Kidney tubule cell (primary cell): ENCODE data around the gene C16orf82.

Source experiments
- DNase-seq: peaks from one replicate; pipeline ENCODE4 v3.0.0-alpha.2; 2018; ENCODE audit warnings: low spot score

The C16orf82 gene

DNA sequence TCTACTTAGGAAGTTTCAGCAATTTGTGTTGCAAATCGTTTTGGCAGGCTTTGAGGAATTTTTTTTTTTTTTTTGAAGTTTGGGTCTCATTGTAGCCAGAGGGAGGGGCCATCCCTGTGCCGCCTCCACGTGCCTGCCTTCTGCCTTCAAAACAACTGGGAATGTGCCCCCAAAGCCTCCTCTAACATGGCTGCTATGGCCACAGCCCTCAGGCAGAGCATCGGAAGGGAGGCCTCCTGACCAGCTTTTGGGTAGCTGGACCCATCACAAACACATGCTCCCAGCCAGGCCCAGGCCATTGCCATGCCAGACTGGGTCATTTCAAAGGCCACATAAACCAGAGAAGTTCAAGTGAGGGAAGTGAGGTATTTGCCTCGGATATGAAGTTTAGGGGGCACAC lies 21.5 kb downstream of the C16orf82 start:
- DNase-seq, result no peak

DNA sequence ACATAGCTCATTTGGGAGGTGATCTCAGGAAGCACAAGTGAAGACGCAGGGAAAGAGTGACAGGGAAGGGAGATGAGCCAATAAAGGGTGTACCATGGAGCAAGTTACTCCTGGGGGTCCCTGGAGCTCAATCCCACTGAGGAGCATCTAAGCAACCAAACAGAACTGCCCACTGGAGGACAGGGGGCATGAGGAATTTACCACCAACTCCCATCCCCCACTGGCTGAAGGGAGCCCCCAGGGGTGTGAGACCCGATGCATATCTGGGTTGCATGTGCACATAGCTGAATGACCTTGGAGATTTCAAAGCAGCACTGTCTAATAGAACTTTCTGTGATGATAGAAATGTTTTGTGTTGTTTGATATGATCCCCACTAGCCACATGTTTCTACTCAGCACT lies 29.6 kb downstream of the C16orf82 start:
- DNase-seq, result no peak

DNA sequence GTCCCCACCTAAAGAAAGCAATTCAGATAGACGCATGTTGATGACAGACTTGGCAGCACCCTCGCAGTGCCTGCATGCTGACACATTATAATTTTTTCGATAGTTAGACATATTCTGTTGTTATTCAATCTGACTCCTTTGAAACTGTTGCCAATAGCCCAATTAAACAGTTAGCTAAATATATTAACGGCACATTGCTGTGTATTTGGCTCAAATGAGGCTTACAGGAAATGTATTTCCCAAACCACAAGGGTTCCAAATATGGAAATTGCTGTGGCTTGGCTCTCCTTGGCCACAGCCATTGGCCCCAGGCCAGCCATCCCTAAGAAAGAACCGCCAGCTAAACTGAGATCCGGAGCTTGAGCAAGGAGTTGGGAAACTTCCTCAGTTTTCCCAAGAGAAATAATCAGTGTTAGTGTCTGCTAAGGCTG lies 31.1 kb downstream of the C16orf82 start:
- no peak for DNase-seq

DNA sequence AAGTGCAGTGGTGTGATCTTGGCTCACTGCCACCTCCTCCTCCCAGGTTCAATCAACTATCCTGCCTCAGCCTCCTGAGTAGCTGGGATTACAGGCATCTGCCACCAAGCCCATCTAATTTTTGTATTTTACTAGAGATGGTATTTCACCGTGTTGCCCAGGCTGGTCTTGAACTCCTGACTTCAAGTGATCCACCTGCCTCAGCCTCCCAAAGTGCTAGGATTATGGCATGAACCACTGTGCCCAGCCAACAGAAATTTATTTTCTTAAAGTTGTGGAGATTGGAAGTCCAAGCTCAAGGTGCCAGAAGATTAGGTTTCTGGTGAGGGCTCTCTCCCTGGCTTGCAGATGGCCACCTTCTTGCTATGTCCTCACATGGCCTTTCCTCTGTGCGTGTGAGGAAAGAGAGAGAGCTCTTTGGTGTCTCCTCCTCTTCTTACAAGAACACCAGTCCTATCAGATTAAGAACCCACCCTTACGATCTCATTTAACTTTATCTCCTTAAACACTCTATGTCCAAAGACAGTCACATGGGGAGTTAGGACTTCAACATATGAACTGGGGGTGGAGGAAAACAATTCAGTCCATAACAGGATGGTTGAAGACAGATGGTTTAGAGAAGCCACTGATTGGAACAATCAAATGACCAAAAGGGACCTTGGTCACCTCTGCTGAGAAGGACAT lies 31.8 kb downstream of the C16orf82 start:
- no peak for DNase-seq

DNA sequence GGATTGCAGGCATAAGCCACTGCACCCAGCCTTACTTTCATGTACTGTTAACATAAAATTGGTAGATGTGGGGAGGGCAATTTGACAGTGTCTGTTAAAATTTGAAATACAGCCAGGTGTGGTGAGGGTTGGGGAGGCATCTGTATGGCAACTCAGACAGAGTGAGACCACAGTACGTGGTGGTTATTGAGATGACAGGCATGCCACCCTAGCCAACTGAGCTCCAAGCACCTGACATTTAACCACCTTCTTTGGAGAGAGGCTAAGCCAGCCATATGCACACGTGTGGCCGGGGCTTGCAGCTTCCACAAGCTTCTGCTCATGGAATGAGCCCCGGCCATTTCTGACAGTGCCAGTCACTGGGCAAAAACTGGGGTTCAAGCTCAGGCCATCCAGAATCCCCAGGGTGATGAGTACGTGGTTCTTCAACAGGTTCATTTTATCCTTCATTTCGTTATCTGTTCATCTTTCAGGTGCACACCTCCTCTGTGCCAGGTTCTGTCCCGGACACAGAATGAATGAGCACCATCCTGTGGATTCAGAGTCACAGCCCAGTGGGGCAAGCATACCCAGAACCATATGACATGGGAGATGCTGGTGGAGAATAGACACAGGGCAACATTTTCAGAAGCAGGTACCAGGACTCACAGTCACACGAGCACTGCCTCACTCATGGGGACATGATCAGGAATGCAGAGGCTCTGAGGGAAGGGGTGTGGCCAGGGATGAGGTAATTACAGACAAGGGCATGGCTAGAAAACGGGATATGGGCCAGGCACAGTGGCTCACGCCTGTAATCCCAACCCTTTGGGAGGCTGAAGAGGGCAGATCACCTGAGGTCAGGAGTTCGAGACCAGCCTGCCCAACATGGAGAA lies 36.2 kb downstream of the C16orf82 start:
- DNase-seq, result no peak

DNA sequence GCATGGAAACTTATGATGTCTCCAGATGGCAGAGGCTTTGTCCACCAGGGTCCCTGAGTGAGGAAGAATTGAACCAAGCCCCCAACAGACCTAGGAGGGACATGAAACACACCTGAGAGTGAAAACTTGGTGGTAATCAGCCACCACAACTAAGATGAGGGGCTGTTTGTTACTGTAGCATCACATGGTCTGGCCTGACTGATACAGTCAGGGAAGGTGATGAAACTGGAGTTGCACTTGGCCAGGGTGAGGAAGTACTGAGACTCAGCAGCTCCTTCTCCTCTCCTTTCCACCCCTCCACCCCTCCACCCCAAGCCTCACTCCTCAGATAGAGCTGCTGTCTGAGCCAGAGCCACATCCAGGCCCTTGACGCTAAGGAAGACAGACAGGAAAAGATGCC lies 37.2 kb downstream of the C16orf82 start:
- no peak for DNase-seq

DNA sequence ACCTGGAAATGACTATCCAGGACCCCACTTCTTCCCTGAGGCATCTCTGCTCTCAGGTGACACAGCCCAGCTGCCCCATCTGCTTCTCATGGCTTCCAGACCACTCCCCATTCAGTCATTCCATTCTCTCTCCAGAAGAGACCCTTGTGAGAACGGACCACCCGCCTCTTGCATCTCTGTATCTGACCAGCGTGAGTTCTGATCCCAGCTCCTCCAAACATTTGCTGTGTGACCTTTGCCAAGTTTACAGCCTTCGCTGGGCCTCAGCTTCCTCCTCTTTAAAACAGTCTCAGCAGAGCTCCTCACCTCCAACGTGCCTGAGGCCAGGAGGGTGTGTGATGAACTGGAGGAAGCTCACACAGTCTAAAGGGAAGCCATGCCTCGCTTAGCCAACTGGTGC lies 39.6 kb downstream of the C16orf82 start:
- DNase-seq, result no peak

DNA sequence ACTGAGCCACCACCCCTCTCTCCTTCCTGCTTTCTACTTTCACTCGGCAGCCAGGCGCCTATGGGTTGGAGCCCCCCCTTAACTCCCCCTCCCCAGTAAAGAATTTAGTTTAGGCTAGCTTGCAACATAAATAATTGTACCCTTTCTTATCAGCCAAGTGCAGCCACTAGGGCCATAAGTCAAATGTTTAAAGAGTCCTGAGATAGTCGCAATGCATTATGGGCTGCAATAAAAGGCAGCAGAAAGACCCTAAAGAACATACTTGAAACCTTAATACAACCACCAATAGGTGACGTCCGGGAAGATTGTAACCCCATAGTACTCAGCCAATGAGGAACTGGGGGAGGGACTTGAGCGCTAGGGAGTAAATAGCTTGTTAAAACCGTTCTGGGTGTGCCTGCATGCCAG lies 40.5 kb downstream of the C16orf82 start:
- DNase-seq, result no peak

DNA sequence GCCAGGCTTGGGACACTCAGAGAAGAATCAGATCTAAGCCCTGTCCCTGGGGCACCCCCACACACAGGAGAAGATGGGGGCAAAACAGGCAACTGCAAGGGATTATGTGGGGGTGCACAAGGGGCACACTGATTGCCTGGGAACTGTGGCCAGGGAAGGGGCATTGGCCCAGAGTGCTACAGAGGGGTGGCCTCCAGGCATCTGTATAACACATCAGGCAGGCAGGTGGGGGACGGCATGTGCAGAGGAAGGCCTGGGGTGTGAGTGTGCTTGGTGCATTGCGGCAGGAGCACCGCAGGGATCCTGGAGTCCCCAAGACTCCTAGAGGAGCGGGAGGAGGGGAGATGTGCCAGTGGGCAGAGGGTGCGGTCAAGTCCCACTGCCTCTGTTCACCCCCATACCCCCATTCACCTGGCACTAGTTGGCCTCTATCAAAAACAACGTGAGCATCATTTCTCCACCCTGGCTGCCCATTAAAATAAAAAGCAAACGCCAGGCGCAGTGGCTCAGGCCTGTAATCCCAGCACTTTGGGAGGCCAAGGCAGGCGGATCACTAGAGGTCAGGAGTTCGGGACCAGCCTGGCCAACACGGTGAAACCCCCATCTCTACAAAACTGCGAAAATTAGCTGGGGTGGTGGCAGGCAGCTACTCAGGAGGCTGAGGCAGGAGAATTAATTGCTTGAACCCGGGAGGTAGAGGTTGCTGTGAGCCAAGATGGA lies 41.5 kb downstream of the C16orf82 start:
- no peak for DNase-seq

DNA sequence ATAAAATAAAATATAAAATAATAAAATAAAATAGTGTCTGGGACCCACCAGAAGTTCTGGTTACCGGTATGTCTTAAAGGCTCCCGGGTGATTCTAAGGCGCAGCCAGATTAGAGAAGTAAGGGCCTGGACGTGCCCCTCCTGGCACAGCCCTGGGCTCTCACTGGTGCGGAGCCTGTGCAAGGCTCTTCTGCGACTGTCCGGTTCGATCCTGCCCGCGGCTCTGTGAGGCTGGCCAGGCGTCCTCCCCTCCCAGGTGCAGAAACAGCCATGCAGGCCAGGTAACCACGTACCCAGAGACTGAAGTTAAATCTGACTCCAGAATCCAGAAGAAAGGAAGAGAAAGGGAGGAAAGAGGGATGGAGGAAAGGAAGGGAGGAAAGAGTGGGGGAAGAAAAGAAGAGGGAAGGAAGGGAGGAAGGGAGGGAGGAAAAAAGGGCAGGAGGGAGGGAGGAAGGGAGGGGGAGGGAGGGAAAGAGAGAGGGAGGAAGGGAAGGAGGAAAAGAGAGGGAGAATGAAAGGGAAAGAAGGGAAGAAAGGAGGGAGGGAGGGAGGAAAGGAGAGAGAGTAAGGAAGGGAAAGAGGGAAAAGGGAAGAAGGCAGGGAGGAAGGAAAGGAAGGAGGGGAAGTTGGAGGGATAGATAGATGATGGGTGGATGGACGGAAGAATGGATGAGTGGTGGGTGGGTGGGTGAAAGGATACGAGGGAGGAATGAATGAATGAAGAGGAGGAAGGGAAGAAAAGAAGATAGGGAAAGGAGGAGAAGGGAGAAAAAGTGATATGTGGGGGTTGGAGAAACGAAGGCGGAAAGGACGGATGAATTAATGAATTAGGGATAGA lies 42.3 kb downstream of the C16orf82 start:
- DNase-seq, result no peak

DNA sequence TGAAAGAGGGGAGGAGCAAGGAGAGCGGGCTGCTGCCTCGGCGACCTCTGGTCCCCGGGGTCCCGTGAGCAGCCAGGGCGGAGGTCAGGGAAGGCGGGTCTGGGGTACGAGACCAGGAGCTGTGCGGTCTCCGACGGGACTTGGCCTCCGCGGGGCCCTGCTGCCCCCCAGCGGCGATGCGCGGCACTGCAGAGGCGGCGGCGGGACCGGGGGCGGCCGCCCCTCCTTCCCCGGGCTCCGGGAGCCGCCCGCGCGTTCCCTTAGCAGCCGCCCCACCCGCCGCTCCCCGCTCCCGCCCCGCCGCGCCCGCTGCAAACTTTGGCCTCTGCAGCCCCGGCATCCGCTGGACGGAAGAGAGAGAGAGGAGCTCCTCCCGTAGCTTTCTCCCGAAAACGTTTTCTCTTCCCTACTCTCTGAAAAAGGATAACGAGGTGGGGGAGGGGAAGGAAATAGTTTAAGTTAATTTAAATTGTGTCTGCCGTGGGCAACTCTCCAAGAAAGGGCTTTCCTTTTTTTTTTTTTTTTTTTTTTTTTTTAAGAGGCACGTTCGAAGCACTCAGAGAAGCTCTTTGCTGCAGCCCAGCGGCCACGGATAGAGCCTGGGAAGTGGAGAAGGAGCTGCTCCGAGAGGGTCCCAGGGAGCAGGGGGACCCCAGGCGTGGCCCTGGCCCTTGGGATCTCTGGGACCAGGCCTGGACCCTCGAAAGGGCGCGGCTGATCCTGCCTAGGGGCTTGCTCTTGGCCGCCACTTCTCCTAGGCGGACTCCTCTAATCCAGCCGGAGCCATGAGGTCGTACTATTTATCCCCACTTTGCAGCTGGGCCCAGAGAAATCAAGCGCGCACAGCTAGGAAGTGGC lies 43.2 kb downstream of the C16orf82 start:
- peak; percentile 46 for DNase-seq

DNA sequence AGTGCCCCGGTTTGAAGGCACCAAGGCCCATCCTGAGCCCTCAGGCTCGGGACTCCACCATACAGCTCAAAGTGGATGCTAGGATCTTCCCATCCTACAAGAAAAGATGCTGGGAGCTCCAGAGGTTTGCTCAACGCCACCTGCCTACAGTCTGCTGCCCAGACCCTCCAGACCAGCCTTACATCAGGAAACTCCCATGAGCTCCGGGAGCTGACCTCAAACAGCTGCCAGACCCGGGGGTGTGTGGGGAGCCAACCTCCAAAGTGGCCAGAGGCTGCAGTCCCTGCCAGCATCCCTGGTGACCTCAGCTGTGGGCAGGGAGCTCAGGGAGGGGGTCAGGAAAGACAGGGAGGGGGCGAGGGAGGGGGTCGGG lies 43.8 kb downstream of the C16orf82 start:
- no peak for DNase-seq

DNA sequence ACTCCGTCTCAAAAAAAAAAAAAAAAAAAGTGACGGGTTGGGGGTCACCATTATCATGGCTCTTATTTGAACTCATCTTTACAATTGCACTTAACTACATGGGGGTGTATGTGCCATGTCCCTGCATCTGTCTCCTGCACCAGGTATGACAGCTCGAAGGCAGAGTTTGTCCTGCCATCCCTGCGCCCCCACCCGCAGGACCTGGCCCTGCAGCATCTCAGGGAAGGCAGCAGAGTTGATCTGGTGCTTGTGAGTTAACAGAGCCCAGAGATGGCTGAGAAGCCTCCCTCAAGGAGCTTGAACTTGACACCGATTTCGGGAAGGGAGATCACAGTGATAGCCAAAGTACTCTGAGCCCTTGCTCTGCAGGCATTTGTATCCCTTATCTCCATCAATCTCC lies 44.8 kb downstream of the C16orf82 start:
- DNase-seq, result no peak

DNA sequence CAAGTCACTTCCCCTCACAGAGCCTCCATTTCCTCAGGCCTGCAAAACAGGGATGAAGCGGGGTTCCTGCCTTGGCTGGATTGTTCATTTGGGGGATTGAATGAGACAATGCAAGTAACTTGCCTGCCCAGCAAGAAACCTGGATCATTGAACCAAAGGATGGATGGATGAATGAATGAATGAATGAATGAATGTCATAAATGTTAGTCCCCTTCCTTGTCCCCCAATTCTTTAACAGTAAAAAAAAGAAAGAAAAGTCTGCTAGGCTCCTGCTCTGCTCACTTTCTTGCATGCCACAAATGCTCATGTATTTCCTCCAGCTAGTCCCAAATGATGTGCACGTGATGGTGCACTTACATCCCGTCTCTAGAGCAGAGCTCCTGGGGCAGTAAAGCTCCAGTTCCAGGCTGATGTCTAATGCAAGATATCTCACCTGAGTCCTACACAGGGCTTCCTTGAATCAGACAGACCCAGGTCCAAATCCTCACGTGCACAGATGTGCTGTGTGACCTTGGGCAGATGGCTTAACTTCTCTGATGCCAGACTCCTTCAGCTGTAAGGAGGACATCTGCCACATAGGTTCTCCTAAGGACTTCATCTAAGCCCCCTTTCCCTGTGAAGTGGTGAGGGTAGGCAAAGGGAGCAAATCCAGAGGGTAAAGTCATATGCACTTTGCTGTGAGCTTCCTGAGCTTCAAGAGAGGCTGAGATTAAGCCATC lies 45.5 kb downstream of the C16orf82 start:
- no peak for DNase-seq

DNA sequence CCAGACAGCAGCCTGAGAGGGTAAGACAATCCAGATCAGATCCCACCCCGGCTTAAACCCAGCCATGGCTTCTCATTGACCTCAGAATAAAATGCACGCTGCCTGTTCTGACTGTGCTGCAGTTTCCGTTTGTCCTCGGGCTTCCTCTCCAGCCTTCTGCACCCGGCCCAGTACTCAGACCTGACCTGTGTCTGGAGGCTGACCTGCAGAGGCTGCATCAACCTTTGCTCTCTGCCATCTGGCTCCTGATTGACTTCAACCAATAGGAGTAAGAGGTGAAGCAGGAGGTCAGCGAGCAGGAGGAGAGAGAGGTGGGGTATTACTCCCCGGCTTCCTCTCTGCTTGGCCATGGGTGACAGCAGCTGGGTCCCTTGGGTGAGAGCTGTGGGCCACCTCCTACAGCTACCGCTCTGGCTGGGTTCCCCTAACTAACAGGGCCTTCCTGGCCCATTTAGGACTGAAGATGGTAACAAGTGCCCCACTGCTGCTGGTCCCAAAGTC lies 46.7 kb downstream of the C16orf82 start:
- no peak for DNase-seq

DNA sequence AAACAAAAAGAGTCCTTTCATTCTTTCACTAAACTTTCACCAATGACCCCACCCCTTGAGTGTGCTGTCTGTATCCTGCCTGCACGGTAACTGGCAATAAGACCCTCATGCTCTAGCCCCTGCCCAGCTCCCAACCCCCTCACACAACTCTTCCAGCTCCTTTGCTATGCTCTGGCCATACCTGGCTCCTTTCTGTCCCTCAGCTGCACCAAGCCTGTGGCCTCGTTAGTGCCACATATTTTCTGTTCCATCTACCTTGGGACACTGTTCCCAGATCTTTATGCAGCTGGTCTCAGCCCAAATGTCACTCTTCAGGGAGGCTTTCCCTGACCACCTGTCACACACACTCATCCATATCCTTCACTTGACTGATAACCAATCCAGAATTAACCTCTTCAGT lies 47.3 kb downstream of the C16orf82 start:
- DNase-seq, result no peak

DNA sequence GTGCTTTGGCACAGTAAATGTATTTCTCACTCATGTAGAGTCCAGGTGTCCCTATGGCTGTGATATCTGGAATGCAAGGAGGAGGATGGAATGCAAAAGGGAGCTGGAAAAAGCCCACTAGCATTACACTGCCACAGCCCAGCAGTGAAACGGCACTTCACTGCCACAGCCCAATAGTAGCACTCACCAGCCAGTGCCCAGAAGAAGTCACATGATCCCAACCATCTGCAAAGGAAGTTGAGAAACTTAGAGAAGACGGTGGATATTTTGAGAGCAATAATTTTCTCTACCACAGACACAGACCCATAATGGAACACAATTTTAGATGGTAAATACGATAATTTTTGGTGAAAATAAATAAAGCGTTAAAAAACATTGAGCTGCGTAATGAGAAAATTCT lies 51.8 kb downstream of the C16orf82 start:
- DNase-seq, result no peak
